A549 (cell line): ENCODE data around the gene GPR150.

Experiments used
- ELK1 ChIP-seq: fragments of 150-350 bp; IDR thresholded peaks from 2 replicates; pipeline ENCODE4 v1.6.1; 2014; ENCODE audit warnings: low read depth, mild to moderate bottlenecking, low read length
- HOXA7 ChIP-seq: fragments of 250-450 bp; sonication (Bioruptor Pico); IDR thresholded peaks from 2 replicates; pipeline ENCODE4 v1.5.0; 2020; ENCODE audit warnings: mild to moderate bottlenecking, moderate library complexity
- POLR2A ChIP-seq: IDR thresholded peaks from 2 replicates; pipeline ENCODE4 v1.6.1; 2012; ENCODE audit warnings: mild to moderate bottlenecking, low read length
- TF ChIP-seq, protein P1 (sequence below): fragments of >200 bp; sonication (Bioruptor Twin); formaldehyde crosslinking; IDR thresholded peaks from 3 replicates; pipeline ENCODE4 v1.5.1; 2016

DNA sequence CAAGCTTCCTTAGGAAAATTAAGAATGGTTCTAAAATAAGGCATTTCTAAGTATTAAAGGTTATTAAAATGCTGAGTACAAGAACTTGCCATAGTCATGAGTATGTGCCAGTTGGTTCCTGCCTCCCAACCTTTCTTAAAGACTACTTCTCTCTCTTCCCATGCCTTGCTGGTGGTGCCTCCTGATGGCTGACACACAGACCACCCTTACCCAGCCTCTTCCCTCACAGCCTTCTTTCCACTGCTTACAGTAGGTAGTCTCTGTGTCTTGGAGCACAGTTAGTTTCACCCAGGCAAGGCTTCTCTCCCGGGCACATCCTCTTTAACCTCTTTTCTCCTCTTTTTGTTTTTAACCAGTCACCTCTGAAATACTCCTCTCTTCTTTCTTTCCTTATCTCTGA is 20.6 kb upstream of the GPR150 start:
- TF ChIP-seq POLR2A, result no peak
- no peak for TF ChIP-seq ELK1
- TF ChIP-seq, protein P1, sequence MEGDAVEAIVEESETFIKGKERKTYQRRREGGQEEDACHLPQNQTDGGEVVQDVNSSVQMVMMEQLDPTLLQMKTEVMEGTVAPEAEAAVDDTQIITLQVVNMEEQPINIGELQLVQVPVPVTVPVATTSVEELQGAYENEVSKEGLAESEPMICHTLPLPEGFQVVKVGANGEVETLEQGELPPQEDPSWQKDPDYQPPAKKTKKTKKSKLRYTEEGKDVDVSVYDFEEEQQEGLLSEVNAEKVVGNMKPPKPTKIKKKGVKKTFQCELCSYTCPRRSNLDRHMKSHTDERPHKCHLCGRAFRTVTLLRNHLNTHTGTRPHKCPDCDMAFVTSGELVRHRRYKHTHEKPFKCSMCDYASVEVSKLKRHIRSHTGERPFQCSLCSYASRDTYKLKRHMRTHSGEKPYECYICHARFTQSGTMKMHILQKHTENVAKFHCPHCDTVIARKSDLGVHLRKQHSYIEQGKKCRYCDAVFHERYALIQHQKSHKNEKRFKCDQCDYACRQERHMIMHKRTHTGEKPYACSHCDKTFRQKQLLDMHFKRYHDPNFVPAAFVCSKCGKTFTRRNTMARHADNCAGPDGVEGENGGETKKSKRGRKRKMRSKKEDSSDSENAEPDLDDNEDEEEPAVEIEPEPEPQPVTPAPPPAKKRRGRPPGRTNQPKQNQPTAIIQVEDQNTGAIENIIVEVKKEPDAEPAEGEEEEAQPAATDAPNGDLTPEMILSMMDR, result no peak
- TF ChIP-seq HOXA7 (CRISPR knock-in tag), result no peak
